Smooth muscle cell (in vitro differentiated cells): ENCODE results near the gene PLPPR5. TPM values are rescaled to one million over a fixed set of nuclear protein-coding genes. Genes with fewer than 3 reads are reported as not detected.

Source experiments
- DNase-seq: peaks from one replicate; lab custom pipeline; 2025; ENCODE audit not compliant: unreplicated experiment; lab: John Stamatoyannopoulos, UW
- H2AFZ ChIP-seq: fragments of 200-600 bp; sonication (generic); 2 replicates; pipeline ENCODE4 v1.6.0; 2016; ENCODE audit warnings: antibody characterized with exemption, low read depth, mild to moderate bottlenecking
- H3F3A ChIP-seq: fragments of 200-600 bp; sonication (generic); 2 replicates; pipeline ENCODE4 v1.6.0; 2017; ENCODE audit warnings: antibody characterized with exemption, low read depth
- H3K27ac ChIP-seq: fragments of 200-600 bp; sonication (generic); 2 replicates; pipeline ENCODE4 v1.5.1; 2016; ENCODE audit warnings: low read depth, mild to moderate bottlenecking
- H3K27me3 ChIP-seq: fragments of 200-600 bp; sonication (generic); 2 replicates; pipeline ENCODE4 v1.6.1; 2016; ENCODE audit warnings: low read depth, mild to moderate bottlenecking
- H3K36me3 ChIP-seq: fragments of 200-600 bp; sonication (generic); 2 replicates; pipeline ENCODE4 v1.5.1; 2016; ENCODE audit warnings: low read depth
- H3K4me1 ChIP-seq: fragments of 200-600 bp; sonication (generic); 2 replicates; pipeline ENCODE4 v1.5.1; 2016; ENCODE audit warnings: low read depth
- H3K4me2 ChIP-seq: fragments of 200-600 bp; sonication (generic); 2 replicates; pipeline ENCODE4 v1.6.0; 2016; ENCODE audit warnings: mild to moderate bottlenecking
- H3K4me3 ChIP-seq: fragments of 200-600 bp; sonication (generic); 2 replicates; pipeline ENCODE4 v1.5.1; 2016; ENCODE audit warnings: mild to moderate bottlenecking
- H3K79me2 ChIP-seq: fragments of 200-600 bp; sonication (generic); 2 replicates; pipeline ENCODE4 v1.6.0; 2016; ENCODE audit warnings: low read depth, mild to moderate bottlenecking
- H3K9ac ChIP-seq: fragments of 200-600 bp; sonication (generic); 2 replicates; pipeline ENCODE4 v1.6.0; 2016; ENCODE audit warnings: low read depth
- H3K9me3 ChIP-seq: fragments of 200-600 bp; sonication (generic); replicated peaks from 2 replicates; pipeline ENCODE4 v1.5.1; 2016; ENCODE audit warnings: low read depth
- H4K20me1 ChIP-seq: fragments of 200-600 bp; sonication (generic); 2 replicates; pipeline ENCODE4 v1.6.0; 2016; ENCODE audit warnings: low read depth
- CTCF ChIP-seq: fragments of 200-600 bp; sonication (generic); IDR thresholded peaks from 2 replicates; pipeline ENCODE4 v1.5.1; 2017; ENCODE audit warnings: borderline replicate concordance, mild to moderate bottlenecking, antibody characterized with exemption; ENCODE audit not compliant: insufficient read depth, poor library complexity, severe bottlenecking
- WGBS: methylation state at CpG from one replicate; pipeline ENCODE4 v1.1.7; 2016; ENCODE audit warnings: low lambda C conversion rate; 5-methylcytosine and 5-hydroxymethylcytosine counted together
- polyA plus RNA-seq: library from polyadenylated mRNA; unstranded; fragments of >200 nt; fragmentation: Nextera tagmentation; extraction: Ambion mirVana; gene quantifications from 2 replicates; pipeline ENCODE4 v1.2.1, GENCODE V29; 2016
- total RNA-seq: library from RNA; depleted of rRNA; stranded (reverse); fragments of >200 nt; gene quantifications from 2 replicates; pipeline ENCODE4 v1.2.3, GENCODE V29; 2014

The PLPPR5 gene
- total and polyA plus RNA-seq, 2 experiments from 2014 or later = 0.18 to 0.34 TPM

GRCh38 chr1:99005537-99005942 is 879 bp upstream of the PLPPR5 start:
- Histone ChIP-seq H3K4me3 (peak overlapping the region; percentile 59), H3F3A (no peaks in the 10 kb centered on the region), H3K4me2 (peak overlapping the region; percentile 94), H2AFZ (no peak overlapping the region), H3K79me2 (no peaks in the 10 kb centered on the region), H3K27me3 (peaks cover 32% of the 10 kb centered on the region), H3K4me1 (peaks cover 7% of the 10 kb centered on the region), H4K20me1 (no peaks in the 10 kb centered on the region), H3K36me3 (no peaks in the 10 kb centered on the region), H3K27ac (no peak overlapping the region), H3K9me3 (no peaks in the 10 kb centered on the region), H3K9ac (no peak overlapping the region)
- WGBS = 28% methylated on average over 8 of the region's 8 CpGs
- no peak for TF ChIP-seq CTCF
- DNase-seq = no peak

DNA sequence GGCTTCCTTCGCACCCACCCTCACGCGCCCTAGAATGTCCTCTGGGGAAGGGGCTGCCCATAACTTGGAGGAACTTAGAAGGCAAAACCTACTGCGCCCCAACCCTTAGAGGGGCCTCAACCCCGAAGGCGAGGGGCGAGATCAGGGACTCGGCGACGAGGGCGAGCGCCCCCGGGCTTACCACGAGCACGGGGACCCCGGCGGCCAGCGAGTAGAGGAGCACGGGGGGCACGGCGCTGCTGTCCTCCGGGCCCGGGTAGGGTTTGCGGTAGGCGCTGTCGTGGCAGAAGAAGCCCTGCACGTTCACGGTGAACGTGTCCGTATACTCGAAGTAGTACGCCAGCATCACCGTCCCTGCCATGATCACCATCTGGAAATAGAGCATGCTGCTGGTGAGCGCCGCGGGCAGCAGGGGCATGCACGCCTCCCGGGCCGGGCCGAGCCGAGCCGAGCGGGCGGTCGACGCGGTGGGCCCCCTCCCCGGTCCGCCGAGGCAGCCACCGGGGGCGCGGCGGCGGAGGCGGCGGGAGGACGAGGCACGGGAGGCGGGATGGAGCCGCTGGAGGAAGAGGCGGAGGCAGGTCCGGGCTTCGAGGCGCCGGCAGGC is 304 bp downstream of the PLPPR5 start:
- peak overlapping the region; percentile 59 for H3K4me3 ChIP-seq
- peaks cover 7% of the 10 kb centered on the region for H3K4me1 ChIP-seq
- no peaks in the 10 kb centered on the region for H3K79me2 ChIP-seq
- H3K27ac ChIP-seq = no peak overlapping the region
- DNase-seq = no peak
- peaks cover 32% of the 10 kb centered on the region for H3K27me3 ChIP-seq
- no peaks in the 10 kb centered on the region for H3K36me3 ChIP-seq
- H3K4me2 ChIP-seq = peak overlapping the region; percentile 94
- peak overlapping the region; percentile 93 for H2AFZ ChIP-seq
- TF ChIP-seq CTCF = no peak
- 3% methylated on average over 66 of the region's 66 CpGs for WGBS
- no peaks in the 10 kb centered on the region for H3K9me3 ChIP-seq
- no peaks in the 10 kb centered on the region for H4K20me1 ChIP-seq
- no peaks in the 10 kb centered on the region for H3F3A ChIP-seq
- no peak overlapping the region for H3K9ac ChIP-seq

- Histone ChIP-seq H4K20me1 (no peaks in the 10 kb centered on the region), H2AFZ (peak overlapping the region; percentile 93), H3K4me1 (peaks cover 7% of the 10 kb centered on the region), H3K27me3 (peaks cover 32% of the 10 kb centered on the region), H3F3A (no peaks in the 10 kb centered on the region), H3K36me3 (no peaks in the 10 kb centered on the region), H3K9me3 (no peaks in the 10 kb centered on the region), H3K27ac (no peak overlapping the region), H3K79me2 (no peaks in the 10 kb centered on the region), H3K9ac (no peak overlapping the region), H3K4me2 (peak overlapping the region; percentile 94), H3K4me3 (peak overlapping the region; percentile 59)
- DNase-seq = no peak
- no peak for TF ChIP-seq CTCF
- WGBS = 11% methylated on average over 17 of the region's 20 CpGs
Measured at GRCh38 chr1:99003581-99004253, 944 bp downstream of the PLPPR5 start.
